ENCODE results near the gene NGRN. TPM values are rescaled to one million over a fixed set of nuclear protein-coding genes. Genes with fewer than 3 reads are reported as not detected.

Gene NGRN
- total and polyA plus RNA-seq, 2 experiments from 2014 or later = 88.9 to 131 TPM

DNA sequence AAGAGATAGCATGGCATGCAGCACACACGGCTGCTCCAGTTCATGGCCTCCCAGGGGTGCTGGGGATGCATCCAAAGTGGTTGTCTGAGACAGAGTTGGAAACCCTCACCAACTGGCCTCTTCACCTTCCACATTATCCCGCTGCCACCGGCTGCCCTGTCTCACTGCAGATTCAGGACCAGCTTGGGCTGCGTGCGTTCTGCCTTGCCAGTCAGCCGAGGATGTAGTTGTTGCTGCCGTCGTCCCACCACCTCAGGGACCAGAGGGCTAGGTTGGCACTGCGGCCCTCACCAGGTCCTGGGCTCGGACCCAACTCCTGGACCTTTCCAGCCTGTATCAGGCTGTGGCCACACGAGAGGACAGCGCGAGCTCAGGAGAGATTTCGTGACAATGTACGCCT is 36.5 kb upstream of the NGRN start:
- DNase-seq (ENCODE audit: low spot score) (no peak), ATAC-seq (no peak)
- peaks cover 8% of the 10 kb centered on the region; the same call in 1 of the 2 replicates for H3K4me1 ChIP-seq (ENCODE audit: insufficient read depth)
- no peaks in the 10 kb centered on the region for H3K9me2 ChIP-seq (ENCODE audit: insufficient read depth)
- Mint-ChIP-seq H3K36me3 (ENCODE audit: low read depth) (peaks cover 28% of the 10 kb centered on the region), H3K27ac (no peak overlapping the region), H3K4me3 (no peak overlapping the region; the same call in 2 of the 3 replicates), H3K27me3 (ENCODE audit: insufficient read depth, low read depth, poor library complexity) (peaks cover 12% of the 10 kb centered on the region), H3K4me1 (peaks cover 7% of the 10 kb centered on the region), H3K9me3 (no peaks in the 10 kb centered on the region)
- TF ChIP-seq, protein P1, sequence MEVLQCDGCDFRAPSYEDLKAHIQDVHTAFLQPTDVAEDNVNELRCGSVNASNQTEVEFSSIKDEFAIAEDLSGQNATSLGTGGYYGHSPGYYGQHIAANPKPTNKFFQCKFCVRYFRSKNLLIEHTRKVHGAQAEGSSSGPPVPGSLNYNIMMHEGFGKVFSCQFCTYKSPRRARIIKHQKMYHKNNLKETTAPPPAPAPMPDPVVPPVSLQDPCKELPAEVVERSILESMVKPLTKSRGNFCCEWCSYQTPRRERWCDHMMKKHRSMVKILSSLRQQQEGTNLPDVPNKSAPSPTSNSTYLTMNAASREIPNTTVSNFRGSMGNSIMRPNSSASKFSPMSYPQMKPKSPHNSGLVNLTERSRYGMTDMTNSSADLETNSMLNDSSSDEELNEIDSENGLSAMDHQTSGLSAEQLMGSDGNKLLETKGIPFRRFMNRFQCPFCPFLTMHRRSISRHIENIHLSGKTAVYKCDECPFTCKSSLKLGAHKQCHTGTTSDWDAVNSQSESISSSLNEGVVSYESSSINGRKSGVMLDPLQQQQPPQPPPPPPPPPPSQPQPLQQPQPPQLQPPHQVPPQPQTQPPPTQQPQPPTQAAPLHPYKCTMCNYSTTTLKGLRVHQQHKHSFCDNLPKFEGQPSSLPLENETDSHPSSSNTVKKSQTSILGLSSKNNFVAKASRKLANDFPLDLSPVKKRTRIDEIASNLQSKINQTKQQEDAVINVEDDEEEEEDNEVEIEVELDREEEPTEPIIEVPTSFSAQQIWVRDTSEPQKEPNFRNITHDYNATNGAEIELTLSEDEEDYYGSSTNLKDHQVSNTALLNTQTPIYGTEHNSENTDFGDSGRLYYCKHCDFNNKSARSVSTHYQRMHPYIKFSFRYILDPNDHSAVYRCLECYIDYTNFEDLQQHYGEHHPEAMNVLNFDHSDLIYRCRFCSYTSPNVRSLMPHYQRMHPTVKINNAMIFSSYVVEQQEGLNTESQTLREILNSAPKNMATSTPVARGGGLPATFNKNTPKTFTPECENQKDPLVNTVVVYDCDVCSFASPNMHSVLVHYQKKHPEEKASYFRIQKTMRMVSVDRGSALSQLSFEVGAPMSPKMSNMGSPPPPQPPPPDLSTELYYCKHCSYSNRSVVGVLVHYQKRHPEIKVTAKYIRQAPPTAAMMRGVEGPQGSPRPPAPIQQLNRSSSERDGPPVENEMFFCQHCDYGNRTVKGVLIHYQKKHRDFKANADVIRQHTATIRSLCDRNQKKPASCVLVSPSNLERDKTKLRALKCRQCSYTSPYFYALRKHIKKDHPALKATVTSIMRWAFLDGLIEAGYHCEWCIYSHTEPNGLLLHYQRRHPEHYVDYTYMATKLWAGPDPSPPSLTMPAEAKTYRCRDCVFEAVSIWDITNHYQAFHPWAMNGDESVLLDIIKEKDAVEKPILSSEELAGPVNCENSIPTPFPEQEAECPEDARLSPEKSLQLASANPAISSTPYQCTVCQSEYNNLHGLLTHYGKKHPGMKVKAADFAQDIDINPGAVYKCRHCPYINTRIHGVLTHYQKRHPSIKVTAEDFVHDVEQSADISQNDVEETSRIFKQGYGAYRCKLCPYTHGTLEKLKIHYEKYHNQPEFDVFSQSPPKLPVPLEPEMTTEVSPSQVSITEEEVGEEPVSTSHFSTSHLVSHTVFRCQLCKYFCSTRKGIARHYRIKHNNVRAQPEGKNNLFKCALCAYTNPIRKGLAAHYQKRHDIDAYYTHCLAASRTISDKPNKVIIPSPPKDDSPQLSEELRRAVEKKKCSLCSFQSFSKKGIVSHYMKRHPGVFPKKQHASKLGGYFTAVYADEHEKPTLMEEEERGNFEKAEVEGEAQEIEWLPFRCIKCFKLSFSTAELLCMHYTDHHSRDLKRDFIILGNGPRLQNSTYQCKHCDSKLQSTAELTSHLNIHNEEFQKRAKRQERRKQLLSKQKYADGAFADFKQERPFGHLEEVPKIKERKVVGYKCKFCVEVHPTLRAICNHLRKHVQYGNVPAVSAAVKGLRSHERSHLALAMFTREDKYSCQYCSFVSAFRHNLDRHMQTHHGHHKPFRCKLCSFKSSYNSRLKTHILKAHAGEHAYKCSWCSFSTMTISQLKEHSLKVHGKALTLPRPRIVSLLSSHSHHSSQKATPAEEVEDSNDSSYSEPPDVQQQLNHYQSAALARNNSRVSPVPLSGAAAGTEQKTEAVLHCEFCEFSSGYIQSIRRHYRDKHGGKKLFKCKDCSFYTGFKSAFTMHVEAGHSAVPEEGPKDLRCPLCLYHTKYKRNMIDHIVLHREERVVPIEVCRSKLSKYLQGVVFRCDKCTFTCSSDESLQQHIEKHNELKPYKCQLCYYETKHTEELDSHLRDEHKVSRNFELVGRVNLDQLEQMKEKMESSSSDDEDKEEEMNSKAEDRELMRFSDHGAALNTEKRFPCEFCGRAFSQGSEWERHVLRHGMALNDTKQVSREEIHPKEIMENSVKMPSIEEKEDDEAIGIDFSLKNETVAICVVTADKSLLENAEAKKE (CRISPR knock-in tag; IDR thresholded peaks at IDR 0.05) = no peak
- TF ChIP-seq, protein P2, sequence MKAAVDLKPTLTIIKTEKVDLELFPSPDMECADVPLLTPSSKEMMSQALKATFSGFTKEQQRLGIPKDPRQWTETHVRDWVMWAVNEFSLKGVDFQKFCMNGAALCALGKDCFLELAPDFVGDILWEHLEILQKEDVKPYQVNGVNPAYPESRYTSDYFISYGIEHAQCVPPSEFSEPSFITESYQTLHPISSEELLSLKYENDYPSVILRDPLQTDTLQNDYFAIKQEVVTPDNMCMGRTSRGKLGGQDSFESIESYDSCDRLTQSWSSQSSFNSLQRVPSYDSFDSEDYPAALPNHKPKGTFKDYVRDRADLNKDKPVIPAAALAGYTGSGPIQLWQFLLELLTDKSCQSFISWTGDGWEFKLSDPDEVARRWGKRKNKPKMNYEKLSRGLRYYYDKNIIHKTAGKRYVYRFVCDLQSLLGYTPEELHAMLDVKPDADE (IDR thresholded peaks at IDR 0.05) = no peak
- no peak for TF ChIP-seq STAT1 (IDR thresholded peaks at IDR 0.05; ENCODE audit: unreplicated experiment)
- no peaks in the 10 kb centered on the region for H3K27me3 ChIP-seq (ENCODE audit: insufficient read depth)
- H4K20me1 ChIP-seq (replicated peaks; ENCODE audit: insufficient read depth) = no peaks in the 10 kb centered on the region; the same call in 1 of the 2 replicates
- peaks cover 12% of the 10 kb centered on the region for H3K36me3 ChIP-seq (ENCODE audit: insufficient read depth)
- H3K4me3 ChIP-seq = no peak overlapping the region
- no peak overlapping the region for H3K4me2 ChIP-seq
- no peak overlapping the region for H3K27ac ChIP-seq (ENCODE audit: low read depth)
- H3F3A ChIP-seq (replicated peaks; ENCODE audit: low read depth) = 0 out of 2 replicates have a peak, but pooled peaks cover 7% of the 10 kb centered on the region
- H3K79me2 ChIP-seq (replicated peaks; ENCODE audit: insufficient read depth) = no peaks in the 10 kb centered on the region
- H2AFZ ChIP-seq = no peak overlapping the region

- Mint-ChIP-seq H3K4me1 (peaks cover 7% of the 10 kb centered on the region), H3K4me3 (no peak overlapping the region), H3K27ac (no peak overlapping the region), H3K27me3 (ENCODE audit: insufficient read depth, low read depth, poor library complexity) (peaks cover 15% of the 10 kb centered on the region), H3K9me3 (no peaks in the 10 kb centered on the region), H3K36me3 (ENCODE audit: low read depth) (peaks cover 22% of the 10 kb centered on the region)
- no peaks in the 10 kb centered on the region for H3K27me3 ChIP-seq (ENCODE audit: insufficient read depth)
- no peak overlapping the region for H3K4me2 ChIP-seq
- no peak overlapping the region for H3K4me3 ChIP-seq
- no peaks in the 10 kb centered on the region; the same call in 1 of the 2 replicates for H4K20me1 ChIP-seq (replicated peaks; ENCODE audit: insufficient read depth)
- no peak overlapping the region for H2AFZ ChIP-seq
- H3K4me1 ChIP-seq (ENCODE audit: insufficient read depth) = peaks cover 14% of the 10 kb centered on the region; the same call in 1 of the 2 replicates
- peaks cover 11% of the 10 kb centered on the region; the same call in 1 of the 2 replicates for H3F3A ChIP-seq (replicated peaks; ENCODE audit: low read depth)
- peaks cover 11% of the 10 kb centered on the region for H3K36me3 ChIP-seq (ENCODE audit: insufficient read depth)
- H3K79me2 ChIP-seq (replicated peaks; ENCODE audit: insufficient read depth) = no peaks in the 10 kb centered on the region
- no peak overlapping the region for H3K27ac ChIP-seq (ENCODE audit: low read depth)
- no peak for ATAC-seq
- no peak for DNase-seq (ENCODE audit: low spot score)
- no peaks in the 10 kb centered on the region for H3K9me2 ChIP-seq (ENCODE audit: insufficient read depth)
- TF ChIP-seq, protein P2 (IDR thresholded peaks at IDR 0.05) = no peak
- no peak for TF ChIP-seq EZH2phosphoT487 (IDR thresholded peaks at IDR 0.05; ENCODE audit: unreplicated experiment)
- TF ChIP-seq ZNF114 (CRISPR knock-in tag; IDR thresholded peaks at IDR 0.05) = no peak
- TF ChIP-seq NANOG (IDR thresholded peaks at IDR 0.05; ENCODE audit: borderline replicate concordance) = no peak
- TF ChIP-seq STAT1 (IDR thresholded peaks at IDR 0.05; ENCODE audit: unreplicated experiment) = no peak
- no peak for TF ChIP-seq CREB1 (CRISPR knock-in tag; IDR thresholded peaks at IDR 0.05; ENCODE audit: low read depth)
- no peak for TF ChIP-seq ZNF331 (CRISPR knock-in tag; IDR thresholded peaks at IDR 0.05; ENCODE audit: low read depth)
- TF ChIP-seq REST (IDR thresholded peaks at IDR 0.05; ENCODE audit: unreplicated experiment) = no peak
Measured at GRCh38 chr15:90230071-90230494, 35.4 kb upstream of the NGRN start.
